Neuronal stem cell (in vitro differentiated cells): ENCODE results near the gene TRIM47.
"Not testable (repeated sequence)": the region's sequence is repeated elsewhere in the genome, so short reads cannot be mapped to it uniquely, and the experiment has no call there.

ENCODE experiments used
- DNase-seq: peaks from one replicate; pipeline ENCODE4 v3.0.0-alpha.2; 2013; ENCODE audit warnings: low spot score
- H2AFZ ChIP-seq: one replicate; pipeline ENCODE4 v1.6.1; 2013; ENCODE audit warnings: mild to moderate bottlenecking, low read length, inconsistent platforms
- H2AK5ac ChIP-seq: 2 replicates; pipeline ENCODE4 v1.6.1; 2013; ENCODE audit warnings: low read depth, mild to moderate bottlenecking, inconsistent platforms, low read length, moderate library complexity, mixed read lengths
- H2BK120ac ChIP-seq: 2 replicates; pipeline ENCODE4 v1.6.1; 2013; ENCODE audit warnings: low read depth, mild to moderate bottlenecking, inconsistent platforms, low read length, moderate library complexity, mixed read lengths
- H2BK12ac ChIP-seq: one replicate; pipeline ENCODE4 v1.6.1; 2013; ENCODE audit warnings: low read length, inconsistent platforms
- H2BK15ac ChIP-seq: 2 replicates; pipeline ENCODE4 v1.6.1; 2013; ENCODE audit warnings: mild to moderate bottlenecking, low read length, inconsistent platforms, mixed read lengths
- H2BK5ac ChIP-seq: one replicate; pipeline ENCODE4 v1.6.1; 2013; ENCODE audit warnings: inconsistent platforms, mild to moderate bottlenecking, low read length, moderate library complexity
- H3K14ac ChIP-seq: one replicate; pipeline ENCODE4 v1.6.1; 2013; ENCODE audit warnings: low read length, inconsistent platforms
- H3K18ac ChIP-seq: 2 replicates; pipeline ENCODE4 v1.6.1; 2013; ENCODE audit warnings: low read length, inconsistent platforms
- H3K23ac ChIP-seq: 2 replicates; pipeline ENCODE4 v1.6.1; 2013; ENCODE audit warnings: low read depth, mild to moderate bottlenecking, mixed read lengths, low read length, inconsistent platforms; ENCODE audit not compliant: poor library complexity
- H3K27ac ChIP-seq: replicated peaks from 3 replicates; pipeline ENCODE4 v1.5.1; 2013; ENCODE audit warnings: low read length, inconsistent platforms
- H3K27me3 ChIP-seq, 3 experiments: 2 replicates each; pipeline ENCODE4 v1.6.1; 2013; ENCODE audit warnings: low read length in 3 of 3, mild to moderate bottlenecking in 2 of 3, inconsistent platforms in 1 of 3, low read depth in 1 of 3, mixed read lengths in 1 of 3, moderate library complexity in 1 of 3; ENCODE audit not compliant: control insufficient read depth in 3 of 3, insufficient read depth in 3 of 3
- H3K36me3 ChIP-seq, 2 donors: replicated peaks in 1 of 2; 2 replicates each; pipeline ENCODE4 v1.6.1; 2013; ENCODE audit warnings: low read length in 2 of 2; ENCODE audit not compliant: control insufficient read depth in 2 of 2, insufficient read depth in 2 of 2
- H3K4ac ChIP-seq: 2 replicates; pipeline ENCODE4 v1.6.1; 2013; ENCODE audit warnings: inconsistent platforms, mild to moderate bottlenecking, low read length, moderate library complexity
- H3K4me1 ChIP-seq, 2 donors: 1 replicate in 1 of 2; 2 replicates in 1 of 2; pipeline ENCODE4 v1.6.1; 2013; ENCODE audit warnings: low read length in 2 of 2, low read depth in 1 of 2; ENCODE audit not compliant: control insufficient read depth in 2 of 2, insufficient read depth in 1 of 2
- H3K4me2 ChIP-seq: one replicate; pipeline ENCODE4 v1.6.1; 2013; ENCODE audit warnings: mild to moderate bottlenecking, low read length, inconsistent platforms; ENCODE audit not compliant: insufficient read depth, poor library complexity, severe bottlenecking
- H3K4me3 ChIP-seq, 2 donors: 2 replicates each; pipeline ENCODE4 v1.5.1; 2013; ENCODE audit warnings: low read length in 2 of 2, mild to moderate bottlenecking in 2 of 2, inconsistent platforms in 1 of 2, moderate library complexity in 1 of 2
- H3K79me1 ChIP-seq: one replicate; pipeline ENCODE4 v1.6.1; 2013; ENCODE audit warnings: low read depth, mild to moderate bottlenecking, inconsistent platforms, low read length, moderate library complexity
- H3K9ac ChIP-seq: one replicate; pipeline ENCODE4 v1.6.1; 2013; ENCODE audit warnings: mild to moderate bottlenecking, low read depth, low read length, inconsistent platforms; ENCODE audit not compliant: poor library complexity
- H3K9me3 ChIP-seq, 2 donors: replicated peaks in 1 of 2; 2 replicates each; pipeline versions ENCODE3 to v1.6.1; 2013; ENCODE audit warnings: low read length in 2 of 2, mild to moderate bottlenecking in 2 of 2, inconsistent platforms in 1 of 2, low read depth in 1 of 2, mixed read lengths in 1 of 2, moderate library complexity in 1 of 2; ENCODE audit not compliant: control insufficient read depth in 2 of 2, insufficient read depth in 1 of 2
- H4K8ac ChIP-seq: one replicate; pipeline ENCODE4 v1.6.1; 2013; ENCODE audit warnings: low read depth, mild to moderate bottlenecking, inconsistent platforms, low read length, moderate library complexity
- H4K91ac ChIP-seq: one replicate; pipeline ENCODE4 v1.6.1; 2013; ENCODE audit warnings: low read length, low read depth, mild to moderate bottlenecking, inconsistent platforms; ENCODE audit not compliant: poor library complexity
- WGBS, 2 donors: extraction: QIAGEN DNeasy Blood & Tissue Kit; methylation state at CpG; one replicate each; pipeline ENCODE4 v1.1.7; 2013; ENCODE audit warnings: missing lambda C conversion rate in 2 of 2, mixed read lengths in 1 of 2; ENCODE audit not compliant: insufficient read length in 2 of 2, insufficient replicate concordance in 1 of 2; ENCODE audit errors: extremely low coverage in 2 of 2; 5-methylcytosine and 5-hydroxymethylcytosine counted together

TRIM47 gene

GRCh38 chr17:75872434-75873351 is 5.7 kb downstream of the TRIM47 start:
- no peaks in the 10 kb centered on the region for H3K79me1 ChIP-seq

GRCh38 chr17:75870228-75870627 is 8.2 kb downstream of the TRIM47 start:
- H3K18ac ChIP-seq, H3K4ac ChIP-seq, H3K23ac ChIP-seq, H3K9me3 ChIP-seq, H2BK12ac ChIP-seq, H3K14ac ChIP-seq, H4K91ac ChIP-seq, H3K4me2 ChIP-seq, H4K8ac ChIP-seq, H3K4me3 ChIP-seq, DNase-seq, H2BK5ac ChIP-seq, H2BK120ac ChIP-seq, H3K27ac ChIP-seq, H2AK5ac ChIP-seq, H3K9ac ChIP-seq, H3K79me1 ChIP-seq, H3K36me3 ChIP-seq: not testable (repeated sequence)
- peak overlapping the region; percentile 15 for H2BK15ac ChIP-seq
- H3K4me1 ChIP-seq = peaks cover 4 to 17% of the 10 kb centered on the region in 2 donors
- WGBS, 2 donors = no CpG with 5 or more reads among the region's 10 CpGs
- H3K27me3 ChIP-seq = peaks cover 0 to 17% (median 0%) of the 10 kb centered on the region in 3 experiments
- peak overlapping the region; percentile 82 for H2AFZ ChIP-seq

More at GRCh38 chr17:75872434-75873351, 5.7 kb downstream of the TRIM47 start:
- H2BK12ac ChIP-seq = no peak overlapping the region
- peak overlapping the region; percentile 19 for H4K8ac ChIP-seq
- H2BK5ac ChIP-seq = peak overlapping the region; percentile 93
- H3K23ac ChIP-seq = peak overlapping the region; percentile 3
- H3K4ac ChIP-seq = no peak overlapping the region
- no peak overlapping the region for H3K14ac ChIP-seq
- no peak overlapping the region for H3K27ac ChIP-seq
- H3K36me3 ChIP-seq = no peaks in the 10 kb centered on the region
- no peak overlapping the region for H3K9ac ChIP-seq
- H2BK120ac ChIP-seq = no peak overlapping the region
- H3K9me3 ChIP-seq = no peaks in the 10 kb centered on the region
- H2AFZ ChIP-seq = no peak overlapping the region
- peaks cover 9 to 42% (median 20%) of the 10 kb centered on the region in 3 experiments for H3K27me3 ChIP-seq
- H2BK15ac ChIP-seq = peak overlapping the region; percentile 78
- no peak overlapping the region for H3K4me3 ChIP-seq
- WGBS, 2 donors = no CpG with 5 or more reads among the region's 13 CpGs
- peak overlapping the region; percentile 74 for H2AK5ac ChIP-seq
- DNase-seq = no peak
- H4K91ac ChIP-seq = no peak overlapping the region
- peaks cover 8 to 18% of the 10 kb centered on the region in 2 donors for H3K4me1 ChIP-seq
- H3K4me2 ChIP-seq = no peak overlapping the region
- peak overlapping the region; percentile 44 for H3K18ac ChIP-seq

- Histone ChIP-seq H3K79me1 (no peaks in the 10 kb centered on the region), H3K9me3 (no peaks in the 10 kb centered on the region), H3K4me3 (no peak overlapping the region), H3K14ac (peak overlapping the region; percentile 91), H2AK5ac (peak overlapping the region; percentile 64), H3K27ac (no peak overlapping the region), H3K9ac (no peak overlapping the region), H2BK5ac (no peak overlapping the region), H3K23ac (no peak overlapping the region), H3K4me2 (no peak overlapping the region), H2BK12ac (peak overlapping the region; percentile 36), H4K91ac (no peak overlapping the region), H2AFZ (peak overlapping the region; percentile 82), H3K27me3 (peaks cover 0 to 10% (median 0%) of the 10 kb centered on the region in 3 experiments), H2BK120ac (no peak overlapping the region), H3K36me3 (no peaks in the 10 kb centered on the region), H4K8ac (peak overlapping the region; percentile 45), H2BK15ac (peak overlapping the region; percentile 15), H3K4me1 (peaks cover 7 to 24% of the 10 kb centered on the region in 2 donors), H3K4ac (no peak overlapping the region), H3K18ac (peak overlapping the region; percentile 56)
- no peak for DNase-seq
- no CpG with 5 or more reads among the region's 23 CpGs for WGBS, 2 donors
These were observed 8.9 kb downstream of the TRIM47 start for GRCh38 chr17:75869282-75870141.
